ENCODE results near the gene KCNQ1. TPM values are rescaled to one million over a fixed set of nuclear protein-coding genes. Genes with fewer than 3 reads are reported as not detected.

The KCNQ1 gene
- total RNA-seq, 1 experiment from 2014 or later: 2.5 TPM

- no peak for TF ChIP-seq MYBL2 (CRISPR knock-in tag; IDR thresholded peaks at IDR 0.05)
These were observed 389.1 kb downstream of the KCNQ1 start (continued) for GRCh38 chr11:2833716-2834502.

GRCh38 chr11:2834503-2835273 is 389.9 kb downstream of the KCNQ1 start:
- CTCF ChIA-PET: no interaction called here

GRCh38 chr11:2835296-2835695 is 390.5 kb downstream of the KCNQ1 start:
- Mint-ChIP-seq H3K27me3 (ENCODE audit: low read depth) (peaks cover 37% of the 10 kb centered on the region), H3K36me3 (no peaks in the 10 kb centered on the region), H3K4me1 (peaks cover 19% of the 10 kb centered on the region), H3K4me3 (no peak overlapping the region), H3K9me3 (no peaks in the 10 kb centered on the region), H3K27ac (no peak overlapping the region)
- DNase-seq (ENCODE audit: low spot score) (no peak), ATAC-seq (no peak)
- ChIA-PET CTCF (no interaction called here), POLR2A (no interaction called here)
- TF ChIP-seq FOXP4 (CRISPR knock-in tag; IDR thresholded peaks at IDR 0.05): no peak
- no peak for TF ChIP-seq ZNF532 (CRISPR knock-in tag; IDR thresholded peaks at IDR 0.05; ENCODE audit: borderline replicate concordance)
- TF ChIP-seq ELF4 (CRISPR knock-in tag; IDR thresholded peaks at IDR 0.05; ENCODE audit: low read depth): no peak
- no peak for TF ChIP-seq FOXJ3 (CRISPR knock-in tag; IDR thresholded peaks at IDR 0.05; ENCODE audit: borderline replicate concordance)
- no peak for TF ChIP-seq ERG (CRISPR knock-in tag; IDR thresholded peaks at IDR 0.05)
- TF ChIP-seq ZNF263 (CRISPR knock-in tag; IDR thresholded peaks at IDR 0.05; ENCODE audit: low read depth): no peak
- no peak for TF ChIP-seq SP1 (CRISPR knock-in tag; conservative IDR thresholded peaks at IDR 0.05)
- no peak for TF ChIP-seq ATF1 (CRISPR knock-in tag; IDR thresholded peaks at IDR 0.05)
- TF ChIP-seq CREB1 (CRISPR knock-in tag; IDR thresholded peaks at IDR 0.05): no peak
- TF ChIP-seq ZBTB43 (CRISPR knock-in tag; IDR thresholded peaks at IDR 0.05): no peak
- no peak for TF ChIP-seq TCF7 (CRISPR knock-in tag; IDR thresholded peaks at IDR 0.05; ENCODE audit: low read depth)

More at GRCh38 chr11:2834503-2835273, 389.9 kb downstream of the KCNQ1 start:
- ATAC-seq (no peak), DNase-seq (ENCODE audit: low spot score) (no peak)
- Mint-ChIP-seq H3K9me3 (peaks cover under 1% of the 10 kb centered on the region; the same call in 1 of the 2 replicates), H3K36me3 (no peaks in the 10 kb centered on the region), H3K4me1 (peaks cover 19% of the 10 kb centered on the region), H3K4me3 (no peak overlapping the region), H3K27ac (no peak overlapping the region), H3K27me3 (ENCODE audit: low read depth) (peaks cover 31% of the 10 kb centered on the region)
- POLR2A ChIA-PET: no interaction called here
- TF ChIP-seq JAZF1 (CRISPR knock-in tag; IDR thresholded peaks at IDR 0.05) (no peak), CREB1 (CRISPR knock-in tag; IDR thresholded peaks at IDR 0.05) (no peak), NFE2L1 (CRISPR knock-in tag; IDR thresholded peaks at IDR 0.05) (no peak), ZNF671 (CRISPR knock-in tag; IDR thresholded peaks at IDR 0.05) (no peak), ATF6 (CRISPR knock-in tag; IDR thresholded peaks at IDR 0.05) (no peak), E2F1 (CRISPR knock-in tag; IDR thresholded peaks at IDR 0.05) (no peak), EMX1 (CRISPR knock-in tag; IDR thresholded peaks at IDR 0.05) (no peak)

Measured in WTC11 (cell line).